ENCODE measurements around the gene OLFM4.

OLFM4 gene

GRCh38 chr13:53028637-53029203, at the start of gene OLFM4:
OLFM4 (plus strand) TSS chr13:53028813; CDS start chr13:53028837, 24 bp downstream.
- Mint-ChIP-seq H3K4me3 (no peak within 1 kb of the TSS), H3K36me3 (no peaks in the 10 kb centered on the region), H3K9me3 (no peaks in the 10 kb centered on the region), H3K27me3 (no peaks in the 10 kb centered on the region), H3K4me1 (no peaks in the 10 kb centered on the region), H3K27ac (no peak within 1 kb of the TSS)
- no peak for ATAC-seq

GRCh38 chr13:52978989-52979388, 49.6 kb upstream of the OLFM4 start:
- Mint-ChIP-seq H3K9me3 (no peaks in the 10 kb centered on the region), H3K27me3 (peaks cover 16% of the 10 kb centered on the region), H3K27ac (no peak overlapping the region), H3K36me3 (no peaks in the 10 kb centered on the region), H3K4me3 (no peak overlapping the region), H3K4me1 (no peaks in the 10 kb centered on the region)
- no peak for ATAC-seq

GRCh38 chr13:52980695-52981094, 47.9 kb upstream of the OLFM4 start:
- no peak for ATAC-seq
- no peaks in the 10 kb centered on the region for H3K36me3 Mint-ChIP-seq
- H3K4me1 Mint-ChIP-seq: no peaks in the 10 kb centered on the region
- H3K27me3 Mint-ChIP-seq: peaks cover 9% of the 10 kb centered on the region
- H3K27ac Mint-ChIP-seq: no peak overlapping the region
- H3K4me3 Mint-ChIP-seq: no peak overlapping the region
- H3K9me3 Mint-ChIP-seq: no peaks in the 10 kb centered on the region

GRCh38 chr13:52983836-52984235, 44.8 kb upstream of the OLFM4 start:
- no peak for ATAC-seq
- Mint-ChIP-seq H3K27ac (no peak overlapping the region), H3K9me3 (no peaks in the 10 kb centered on the region), H3K4me1 (no peaks in the 10 kb centered on the region), H3K27me3 (peaks cover 11% of the 10 kb centered on the region), H3K4me3 (no peak overlapping the region), H3K36me3 (no peaks in the 10 kb centered on the region)

GRCh38 chr13:52984881-52985363, 43.7 kb upstream of the OLFM4 start:
- ATAC-seq: no peak
- Mint-ChIP-seq H3K4me1 (no peaks in the 10 kb centered on the region), H3K4me3 (no peak overlapping the region)

GRCh38 chr13:52991344-52992020, 37.1 kb upstream of the OLFM4 start:
- H3K9me3 Mint-ChIP-seq: no peaks in the 10 kb centered on the region
- H3K4me1 Mint-ChIP-seq: no peaks in the 10 kb centered on the region
- H3K27me3 Mint-ChIP-seq: peaks cover 8% of the 10 kb centered on the region
- no peak for ATAC-seq
- no peak overlapping the region for H3K4me3 Mint-ChIP-seq
- no peaks in the 10 kb centered on the region for H3K36me3 Mint-ChIP-seq
- H3K27ac Mint-ChIP-seq: no peak overlapping the region

More at GRCh38 chr13:52984881-52985363, 43.7 kb upstream of the OLFM4 start:
- H3K27me3 Mint-ChIP-seq: peaks cover 18% of the 10 kb centered on the region
- H3K27ac Mint-ChIP-seq: no peak overlapping the region
- no peaks in the 10 kb centered on the region for H3K9me3 Mint-ChIP-seq
- H3K36me3 Mint-ChIP-seq: no peaks in the 10 kb centered on the region

GRCh38 chr13:52992110-52992509, 36.5 kb upstream of the OLFM4 start:
- Mint-ChIP-seq H3K36me3 (no peaks in the 10 kb centered on the region), H3K4me3 (no peak overlapping the region), H3K27me3 (peaks cover 8% of the 10 kb centered on the region), H3K27ac (no peak overlapping the region), H3K4me1 (no peaks in the 10 kb centered on the region), H3K9me3 (no peaks in the 10 kb centered on the region)
- ATAC-seq: no peak

- Mint-ChIP-seq H3K4me3 (no peak overlapping the region), H3K36me3 (no peaks in the 10 kb centered on the region), H3K27me3 (peaks cover 15% of the 10 kb centered on the region), H3K4me1 (no peaks in the 10 kb centered on the region), H3K27ac (no peak overlapping the region), H3K9me3 (no peaks in the 10 kb centered on the region)
- ATAC-seq: no peak
Observed at GRCh38 chr13:52994051-52994450, 34.6 kb upstream of the OLFM4 start.

GRCh38 chr13:52994865-52995264, 33.7 kb upstream of the OLFM4 start:
- H3K4me3 Mint-ChIP-seq: no peak overlapping the region
- no peaks in the 10 kb centered on the region for H3K9me3 Mint-ChIP-seq

GRCh38 chr13:52995946-52996345, 32.7 kb upstream of the OLFM4 start:
- H3K27me3 Mint-ChIP-seq: peaks cover 10% of the 10 kb centered on the region
- H3K9me3 Mint-ChIP-seq: no peaks in the 10 kb centered on the region
- H3K4me3 Mint-ChIP-seq: no peak overlapping the region
- no peak for ATAC-seq
- H3K4me1 Mint-ChIP-seq: peaks cover 5% of the 10 kb centered on the region
- H3K36me3 Mint-ChIP-seq: no peaks in the 10 kb centered on the region
- no peak overlapping the region for H3K27ac Mint-ChIP-seq

More at GRCh38 chr13:52994865-52995264, 33.7 kb upstream of the OLFM4 start:
- Mint-ChIP-seq H3K36me3 (no peaks in the 10 kb centered on the region), H3K4me1 (peaks cover 5% of the 10 kb centered on the region), H3K27ac (no peak overlapping the region), H3K27me3 (peaks cover 10% of the 10 kb centered on the region)
- ATAC-seq: no peak

GRCh38 chr13:52997951-52998876, 30.4 kb upstream of the OLFM4 start:
- H3K4me1 Mint-ChIP-seq: peaks cover 5% of the 10 kb centered on the region
- ATAC-seq: no peak
- no peak overlapping the region for H3K27ac Mint-ChIP-seq
- H3K9me3 Mint-ChIP-seq: no peaks in the 10 kb centered on the region
- peaks cover 16% of the 10 kb centered on the region for H3K27me3 Mint-ChIP-seq
- H3K36me3 Mint-ChIP-seq: no peaks in the 10 kb centered on the region
- H3K4me3 Mint-ChIP-seq: no peak overlapping the region

- Mint-ChIP-seq H3K4me3 (no peak overlapping the region), H3K27ac (no peak overlapping the region)
- ATAC-seq: no peak
Observed at GRCh38 chr13:52999093-52999696, 29.4 kb upstream of the OLFM4 start.

GRCh38 chr13:53001444-53002225, 27.0 kb upstream of the OLFM4 start:
- ATAC-seq: no peak
- Mint-ChIP-seq H3K9me3 (no peaks in the 10 kb centered on the region), H3K4me1 (peaks cover 5% of the 10 kb centered on the region), H3K36me3 (no peaks in the 10 kb centered on the region), H3K4me3 (no peak overlapping the region), H3K27me3 (peaks cover 30% of the 10 kb centered on the region), H3K27ac (no peak overlapping the region)

More at GRCh38 chr13:52999093-52999696, 29.4 kb upstream of the OLFM4 start:
- peaks cover 5% of the 10 kb centered on the region for H3K4me1 Mint-ChIP-seq
- no peaks in the 10 kb centered on the region for H3K9me3 Mint-ChIP-seq
- peaks cover 20% of the 10 kb centered on the region for H3K27me3 Mint-ChIP-seq
- H3K36me3 Mint-ChIP-seq: no peaks in the 10 kb centered on the region

GRCh38 chr13:53004573-53004972, 24.0 kb upstream of the OLFM4 start:
- no peak overlapping the region for H3K4me3 Mint-ChIP-seq
- peaks cover 20% of the 10 kb centered on the region for H3K27me3 Mint-ChIP-seq
- H3K36me3 Mint-ChIP-seq: no peaks in the 10 kb centered on the region
- H3K9me3 Mint-ChIP-seq: no peaks in the 10 kb centered on the region
- peaks cover under 1% of the 10 kb centered on the region for H3K4me1 Mint-ChIP-seq
- no peak for ATAC-seq
- no peak overlapping the region for H3K27ac Mint-ChIP-seq
